ENCODE measurements around the gene RUNX2. TPM values are rescaled to one million over a fixed set of nuclear protein-coding genes. Genes with fewer than 3 reads are reported as not detected.

The RUNX2 gene
- total and polyA plus RNA-seq, 2 of the 8 experiments (the other 6 are each of a cell fraction or from before 2014, with no cell fraction given), result 0.26 to 1.2 TPM

DNA sequence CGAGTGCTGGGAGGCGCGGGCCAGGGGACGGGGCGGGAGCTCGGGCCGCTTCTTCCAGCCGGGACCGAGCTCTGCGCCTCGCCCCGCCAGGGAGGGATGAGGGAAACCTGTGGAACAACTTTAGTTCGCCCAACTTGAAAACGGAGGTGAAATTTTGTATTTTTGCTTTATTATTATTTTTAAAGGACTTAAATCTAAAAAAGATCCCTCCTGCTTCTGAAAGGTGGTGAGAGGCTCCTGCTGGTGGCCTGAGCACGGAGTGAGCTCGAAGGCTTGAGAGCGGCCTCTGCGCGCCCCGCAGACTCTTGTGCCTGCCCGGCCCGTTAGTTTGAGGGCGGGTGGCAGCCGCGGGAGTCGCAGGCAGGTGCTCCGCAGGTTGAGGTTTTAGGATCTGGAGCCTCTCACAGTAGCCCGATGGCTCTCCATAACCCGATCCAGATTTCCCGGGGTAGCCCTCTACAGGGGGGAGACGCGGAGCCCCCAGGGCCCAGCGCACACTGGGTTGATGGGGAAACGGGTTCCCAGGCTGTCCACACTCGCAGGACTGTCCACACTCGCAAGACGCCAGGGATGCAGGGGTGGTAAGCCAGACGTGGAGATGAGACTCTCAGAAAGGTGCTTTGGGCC lies 95.8 kb downstream of the RUNX2 start:
- H4K8ac ChIP-seq (ENCODE audit: extremely low read depth, insufficient read depth, low read length), result no peak overlapping the region
- H2AK5ac ChIP-seq (ENCODE audit: low read depth, low read length), result no peak overlapping the region; the same call in 1 of the 2 replicates
- no peak overlapping the region for H3K9ac ChIP-seq (replicated peaks in 1 of 4; ENCODE audit: extremely low read depth in 1 of 4, low read depth in 3 of 4, low read length in 3 of 4)
- H3K9me3 ChIP-seq (ENCODE audit: insufficient read depth in 2 of 2, low read depth in 1 of 2, low read length in 1 of 2), result no peaks in the 10 kb centered on the region
- 5% methylated on average over 34 of the region's 38 CpGs; no CpG with 5 or more reads in 1 of the 2 experiments for WGBS, 2 experiments (ENCODE audit: extremely low coverage in 1 of 2, insufficient coverage in 1 of 2, insufficient read length in 1 of 2, insufficient replicate concordance in 2 of 2, low coverage in 1 of 2, low lambda C conversion rate in 2 of 2, missing lambda C conversion rate in 1 of 2)
- ChIA-PET POLR2A (ENCODE audit: partially characterized antibody) (no interaction called here), CTCF (ENCODE audit: partially characterized antibody) (interaction anchor here (1.0 to 1.2 kb wide), 2 partner anchors 291 to 793 kb away, joined by 5 to 6 read pairs; no protein-coding TSS in a partner anchor)
- H4K20me1 ChIP-seq (replicated peaks in 1 of 2; ENCODE audit: control insufficient read depth in 1 of 2, insufficient read depth in 2 of 2, low read length in 2 of 2), result peaks cover 0 to 2% of the 10 kb centered on the region in 2 experiments
- no peak overlapping the region for H3K23ac ChIP-seq (ENCODE audit: insufficient read length)
- peaks cover 0 to 13% (median 3%) of the 10 kb centered on the region in 4 experiments; a peak in 5 of 7 replicates for H3K4me1 ChIP-seq (replicated peaks in 1 of 4; ENCODE audit: control insufficient read depth in 3 of 4, insufficient read depth in 4 of 4, low read length in 3 of 4)
- H4K5ac ChIP-seq (ENCODE audit: insufficient read length, low read depth, low read length), result no peak overlapping the region
- H3K79me1 ChIP-seq (ENCODE audit: low read depth, low read length), result no peaks in the 10 kb centered on the region
- H3K18ac ChIP-seq (ENCODE audit: extremely low read depth, low read length), result no peak overlapping the region
- H3K56ac ChIP-seq (replicated peaks; ENCODE audit: insufficient read length, low read depth, low read length), result no peak overlapping the region
- DNase-seq (ENCODE audit: low read depth in 1 of 2, low spot score in 2 of 2) (peak in 1 of 2 experiments; percentile 61), FAIRE-seq (no peak)
- H2BK20ac ChIP-seq (ENCODE audit: low read length), result no peak overlapping the region
- H3K4ac ChIP-seq (replicated peaks; ENCODE audit: insufficient read length, low read depth, low read length), result no peak overlapping the region
- H2AFZ ChIP-seq (ENCODE audit: low read length), result no peak overlapping the region
- no peaks in the 10 kb centered on the region for H3K36me3 ChIP-seq (ENCODE audit: control insufficient read depth in 2 of 4, insufficient read depth in 4 of 4, low read length in 3 of 4)
- peak overlapping the region; percentile 80 to 83 (median 82) for H3K4me3 ChIP-seq (ENCODE audit: extremely low read depth in 1 of 4, insufficient read depth in 2 of 4, low read depth in 3 of 4, low read length in 4 of 4)
- H2BK5ac ChIP-seq (ENCODE audit: low read depth, low read length), result no peak overlapping the region
- H3K27ac ChIP-seq (ENCODE audit: low read depth, low read length), result no peak overlapping the region
- peak overlapping the region; percentile 85 to 96 for H3K4me2 ChIP-seq (ENCODE audit: insufficient read depth in 1 of 2, low read depth in 2 of 2, low read length in 2 of 2)
- H3K27me3 ChIP-seq (replicated peaks in 1 of 4; ENCODE audit: control insufficient read depth in 3 of 4, extremely low read depth in 1 of 4, insufficient read depth in 3 of 4, low read length in 3 of 4), result peaks cover 22 to 60% (median 51%) of the 10 kb centered on the region in 4 experiments
- no peaks in the 10 kb centered on the region for H3K79me2 ChIP-seq (ENCODE audit: control insufficient read depth in 1 of 2, insufficient read depth in 2 of 2, low read length in 2 of 2)
- peaks cover 22% of the 10 kb centered on the region for H3K23me2 ChIP-seq (ENCODE audit: low read depth, low read length)
- no peak overlapping the region for H2BK120ac ChIP-seq (replicated peaks; ENCODE audit: low read depth, low read length)
- H2BK15ac ChIP-seq (ENCODE audit: low read length), result no peak overlapping the region
- H2BK12ac ChIP-seq (ENCODE audit: low read depth, low read length), result no peak overlapping the region
- H3K14ac ChIP-seq (ENCODE audit: insufficient read length), result no peak overlapping the region
- no peak overlapping the region for H4K91ac ChIP-seq (replicated peaks; ENCODE audit: insufficient read length, low read length)
- TF ChIP-seq TAF1 (IDR thresholded peaks at IDR 0.05; ENCODE audit: low read depth, low read length), result no peak
- TF ChIP-seq, protein P1, sequence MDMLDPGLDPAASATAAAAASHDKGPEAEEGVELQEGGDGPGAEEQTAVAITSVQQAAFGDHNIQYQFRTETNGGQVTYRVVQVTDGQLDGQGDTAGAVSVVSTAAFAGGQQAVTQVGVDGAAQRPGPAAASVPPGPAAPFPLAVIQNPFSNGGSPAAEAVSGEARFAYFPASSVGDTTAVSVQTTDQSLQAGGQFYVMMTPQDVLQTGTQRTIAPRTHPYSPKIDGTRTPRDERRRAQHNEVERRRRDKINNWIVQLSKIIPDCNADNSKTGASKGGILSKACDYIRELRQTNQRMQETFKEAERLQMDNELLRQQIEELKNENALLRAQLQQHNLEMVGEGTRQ (IDR thresholded peaks at IDR 0.05; ENCODE audit: low read length), result no peak
- no peak for TF ChIP-seq RBBP5 (IDR thresholded peaks at IDR 0.05; ENCODE audit: borderline replicate concordance, low read depth, low read length)
- TF ChIP-seq RAD21 (IDR thresholded peaks at IDR 0.05 in 1 of 2, conservative IDR thresholded peaks at IDR 0.05 in 1 of 2; ENCODE audit: low read depth in 2 of 2, low read length in 2 of 2), result no peak; a peak in 1 of 4 replicates
- TF ChIP-seq CHD1 (IDR thresholded peaks at IDR 0.05; ENCODE audit: low read depth, low read length), result no peak
- TF ChIP-seq CHD2 (IDR thresholded peaks at IDR 0.05; ENCODE audit: low read length), result no peak
- TF ChIP-seq, protein P2, sequence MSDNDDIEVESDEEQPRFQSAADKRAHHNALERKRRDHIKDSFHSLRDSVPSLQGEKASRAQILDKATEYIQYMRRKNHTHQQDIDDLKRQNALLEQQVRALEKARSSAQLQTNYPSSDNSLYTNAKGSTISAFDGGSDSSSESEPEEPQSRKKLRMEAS (IDR thresholded peaks at IDR 0.05), result peak; percentile 67
- TF ChIP-seq, protein P3, sequence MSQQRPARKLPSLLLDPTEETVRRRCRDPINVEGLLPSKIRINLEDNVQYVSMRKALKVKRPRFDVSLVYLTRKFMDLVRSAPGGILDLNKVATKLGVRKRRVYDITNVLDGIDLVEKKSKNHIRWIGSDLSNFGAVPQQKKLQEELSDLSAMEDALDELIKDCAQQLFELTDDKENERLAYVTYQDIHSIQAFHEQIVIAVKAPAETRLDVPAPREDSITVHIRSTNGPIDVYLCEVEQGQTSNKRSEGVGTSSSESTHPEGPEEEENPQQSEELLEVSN (IDR thresholded peaks at IDR 0.05), result peak; percentile 77
- no peak for TF ChIP-seq ZNF274 (IDR thresholded peaks at IDR 0.05; ENCODE audit: borderline replicate concordance, extremely low read depth, low read length)
- no peak for TF ChIP-seq POLR2A (IDR thresholded peaks at IDR 0.05; ENCODE audit: control extremely low read depth in 1 of 2, low read depth in 2 of 2, low read length in 2 of 2)
- TF ChIP-seq BACH1 (IDR thresholded peaks at IDR 0.05; ENCODE audit: low read length), result no peak

Measured in H1 (cell line).